SU-DHL-6 (cell line): ENCODE measurements around the gene TAS2R9.

Experiments
- CTCF ChIP-seq: fragments of 200-600 bp; sonication (generic); IDR thresholded peaks from one replicate; pipeline ENCODE4 v1.5.1; 2017; ENCODE audit warnings: antibody characterized with exemption, mild to moderate bottlenecking, low read length, moderate library complexity; ENCODE audit not compliant: insufficient read depth, poor library complexity, severe bottlenecking
- EZH2phosphoT487 ChIP-seq: fragments of 200-600 bp; sonication (generic), shearing (Covaris generic); conservative IDR thresholded peaks from 2 replicates; pipeline ENCODE4 v1.6.1; 2018; ENCODE audit warnings: mild to moderate bottlenecking, antibody characterized with exemption, low read length, moderate library complexity, mixed read lengths

GRCh38 chr12:10855807-10856206, 45.8 kb upstream of the TAS2R9 start:
- TF ChIP-seq CTCF (no peak), EZH2phosphoT487 (no peak)
